Thyroid gland (tissue), 4 donors: ENCODE measurements around the gene SHISA9.
"Not testable (repeated sequence)": the region's sequence is repeated elsewhere in the genome, so short reads cannot be mapped to it uniquely, and the experiment has no call there.

Experiments used
- CTCF ChIP-seq, 6 experiments: fragments of 200-600 bp in 3 of 6; fragments of 450-650 bp in 3 of 6; sonication (generic) in 3 of 6; IDR thresholded peaks; one replicate each; pipeline ENCODE4 v1.5.1; 2016 to 2019; ENCODE audit warnings: antibody characterized with exemption in 6 of 6, mild to moderate bottlenecking in 2 of 6, inconsistent platforms in 1 of 6, moderate library complexity in 1 of 6
- POLR2A ChIP-seq, 2 donors: fragments of 450-650 bp; IDR thresholded peaks; one replicate each; pipeline ENCODE4 v1.6.1; 2017; ENCODE audit warnings: antibody characterized with exemption in 2 of 2, mild to moderate bottlenecking in 2 of 2, moderate library complexity in 1 of 2

GRCh38 chr16:12923640-12924039 is 22.2 kb downstream of the SHISA9 start:
- TF ChIP-seq CTCF, POLR2A (IDR thresholded peaks at IDR 0.05): not testable (repeated sequence)
